Measurements from ENCODE around the gene OR7G1.

OR7G1 gene, protein sequence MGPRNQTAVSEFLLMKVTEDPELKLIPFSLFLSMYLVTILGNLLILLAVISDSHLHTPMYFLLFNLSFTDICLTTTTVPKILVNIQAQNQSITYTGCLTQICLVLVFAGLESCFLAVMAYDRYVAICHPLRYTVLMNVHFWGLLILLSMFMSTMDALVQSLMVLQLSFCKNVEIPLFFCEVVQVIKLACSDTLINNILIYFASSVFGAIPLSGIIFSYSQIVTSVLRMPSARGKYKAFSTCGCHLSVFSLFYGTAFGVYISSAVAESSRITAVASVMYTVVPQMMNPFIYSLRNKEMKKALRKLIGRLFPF

DNA sequence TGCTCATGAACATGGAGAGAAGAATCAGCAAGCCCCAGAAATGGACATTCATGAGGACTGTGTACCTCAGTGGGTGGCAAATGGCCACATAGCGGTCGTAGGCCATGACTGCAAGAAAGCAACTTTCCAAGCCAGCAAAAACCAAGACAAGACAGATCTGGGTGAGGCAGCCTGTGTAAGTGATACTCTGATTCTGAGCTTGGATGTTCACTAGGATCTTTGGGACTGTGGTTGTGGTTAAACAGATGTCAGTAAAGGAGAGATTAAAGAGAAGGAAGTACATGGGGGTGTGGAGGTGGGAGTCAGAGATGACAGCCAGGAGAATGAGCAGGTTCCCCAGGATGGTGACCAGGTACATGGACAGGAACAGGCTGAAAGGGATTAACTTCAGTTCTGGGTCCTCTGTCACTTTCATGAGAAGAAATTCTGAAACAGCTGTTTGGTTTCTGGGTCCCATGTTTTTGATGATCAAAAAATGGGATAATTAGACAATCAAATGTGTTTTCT lies at the start of gene OR7G1:
Gene OR7G1, minus strand, starts transcription at position 457 of the 507 bp plus-strand sequence. Its CDS starts 0 bp downstream, at position 457.
- no peak within 1 kb of the TSS for H2AFZ ChIP-seq (ENCODE audit: low read length)
- H3K79me2 ChIP-seq (ENCODE audit: insufficient read depth, low read length), result no peaks in the 10 kb centered on the region
- H3K4me1 ChIP-seq (ENCODE audit: insufficient read depth, low read length, severe bottlenecking), result no peaks in the 10 kb centered on the region
- H3K4me3 ChIP-seq (ENCODE audit: low read depth, low read length, poor library complexity, severe bottlenecking), result no peak within 1 kb of the TSS
- no peaks in the 10 kb centered on the region for H4K20me1 ChIP-seq (ENCODE audit: insufficient read depth, low read length)
- no peaks in the 10 kb centered on the region for H3K9me2 ChIP-seq (ENCODE audit: low read depth, low read length)
- no peak within 1 kb of the TSS for H3K4me2 ChIP-seq (ENCODE audit: low read length)
- H3K36me3 ChIP-seq (ENCODE audit: insufficient read depth, low read length), result no peaks in the 10 kb centered on the region
- no peak within 1 kb of the TSS for H3K9ac ChIP-seq (ENCODE audit: low read length)
- H3K27me3 ChIP-seq (ENCODE audit: insufficient read depth, low read length), result no peaks in the 10 kb centered on the region
- H3F3A ChIP-seq (ENCODE audit: insufficient read depth, low read length), result no peaks in the 10 kb centered on the region
- no peak for TF ChIP-seq EZH2 (IDR thresholded peaks at IDR 0.05; ENCODE audit: borderline replicate concordance, low read length)
- TF ChIP-seq, protein P1, sequence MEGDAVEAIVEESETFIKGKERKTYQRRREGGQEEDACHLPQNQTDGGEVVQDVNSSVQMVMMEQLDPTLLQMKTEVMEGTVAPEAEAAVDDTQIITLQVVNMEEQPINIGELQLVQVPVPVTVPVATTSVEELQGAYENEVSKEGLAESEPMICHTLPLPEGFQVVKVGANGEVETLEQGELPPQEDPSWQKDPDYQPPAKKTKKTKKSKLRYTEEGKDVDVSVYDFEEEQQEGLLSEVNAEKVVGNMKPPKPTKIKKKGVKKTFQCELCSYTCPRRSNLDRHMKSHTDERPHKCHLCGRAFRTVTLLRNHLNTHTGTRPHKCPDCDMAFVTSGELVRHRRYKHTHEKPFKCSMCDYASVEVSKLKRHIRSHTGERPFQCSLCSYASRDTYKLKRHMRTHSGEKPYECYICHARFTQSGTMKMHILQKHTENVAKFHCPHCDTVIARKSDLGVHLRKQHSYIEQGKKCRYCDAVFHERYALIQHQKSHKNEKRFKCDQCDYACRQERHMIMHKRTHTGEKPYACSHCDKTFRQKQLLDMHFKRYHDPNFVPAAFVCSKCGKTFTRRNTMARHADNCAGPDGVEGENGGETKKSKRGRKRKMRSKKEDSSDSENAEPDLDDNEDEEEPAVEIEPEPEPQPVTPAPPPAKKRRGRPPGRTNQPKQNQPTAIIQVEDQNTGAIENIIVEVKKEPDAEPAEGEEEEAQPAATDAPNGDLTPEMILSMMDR (IDR thresholded peaks at IDR 0.05; ENCODE audit: low read length), result no peak
- no peak within 1 kb of the TSS for H3K27ac ChIP-seq (ENCODE audit: low read depth, low read length, poor library complexity, severe bottlenecking)
- H3K9me3 ChIP-seq (ENCODE audit: low read length), result no peaks in the 10 kb centered on the region

DNA sequence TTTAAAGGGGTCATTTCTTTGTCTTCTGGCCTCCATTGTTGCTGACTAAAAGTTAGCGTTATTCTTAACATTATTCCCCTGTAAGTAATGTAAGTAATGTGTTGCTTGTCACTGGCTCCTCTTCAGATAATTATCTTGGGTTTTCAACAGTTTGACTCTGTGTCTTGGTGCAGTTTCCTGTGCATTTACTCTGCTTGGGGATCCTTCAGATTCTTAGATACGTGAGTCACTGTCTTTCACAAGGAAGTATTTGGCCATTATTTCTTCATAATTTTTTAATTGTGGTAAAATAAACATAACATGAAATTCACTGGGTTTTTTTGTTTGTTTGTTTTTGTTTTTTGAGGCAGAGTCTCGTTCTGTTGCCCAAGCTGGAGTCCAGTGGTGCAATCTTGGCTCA lies 49.7 kb upstream of the OR7G1 start:
- H2AFZ ChIP-seq (ENCODE audit: low read length), result no peak overlapping the region
- H3K9me3 ChIP-seq (ENCODE audit: low read length), result peaks cover 18% of the 10 kb centered on the region
- no peak overlapping the region for H3K4me3 ChIP-seq (ENCODE audit: low read depth, low read length, poor library complexity, severe bottlenecking)
- H3K27me3 ChIP-seq (ENCODE audit: insufficient read depth, low read length), result no peaks in the 10 kb centered on the region
- peaks cover 60% of the 10 kb centered on the region for H3K36me3 ChIP-seq (ENCODE audit: insufficient read depth, low read length)
- no peak for TF ChIP-seq EZH2 (IDR thresholded peaks at IDR 0.05; ENCODE audit: borderline replicate concordance, low read length)
- TF ChIP-seq, protein P1 (IDR thresholded peaks at IDR 0.05; ENCODE audit: low read length), result no peak
- H3K27ac ChIP-seq (ENCODE audit: low read depth, low read length, poor library complexity, severe bottlenecking), result no peak overlapping the region
- no peak overlapping the region for H3K9ac ChIP-seq (ENCODE audit: low read length)
- no peaks in the 10 kb centered on the region for H4K20me1 ChIP-seq (ENCODE audit: insufficient read depth, low read length)
- H3K4me2 ChIP-seq (ENCODE audit: low read length), result no peak overlapping the region
- H3K79me2 ChIP-seq (ENCODE audit: insufficient read depth, low read length), result no peaks in the 10 kb centered on the region
- H3K4me1 ChIP-seq (ENCODE audit: insufficient read depth, low read length, severe bottlenecking), result no peaks in the 10 kb centered on the region
- H3F3A ChIP-seq (ENCODE audit: insufficient read depth, low read length), result no peaks in the 10 kb centered on the region
- no peaks in the 10 kb centered on the region for H3K9me2 ChIP-seq (ENCODE audit: low read depth, low read length)

DNA sequence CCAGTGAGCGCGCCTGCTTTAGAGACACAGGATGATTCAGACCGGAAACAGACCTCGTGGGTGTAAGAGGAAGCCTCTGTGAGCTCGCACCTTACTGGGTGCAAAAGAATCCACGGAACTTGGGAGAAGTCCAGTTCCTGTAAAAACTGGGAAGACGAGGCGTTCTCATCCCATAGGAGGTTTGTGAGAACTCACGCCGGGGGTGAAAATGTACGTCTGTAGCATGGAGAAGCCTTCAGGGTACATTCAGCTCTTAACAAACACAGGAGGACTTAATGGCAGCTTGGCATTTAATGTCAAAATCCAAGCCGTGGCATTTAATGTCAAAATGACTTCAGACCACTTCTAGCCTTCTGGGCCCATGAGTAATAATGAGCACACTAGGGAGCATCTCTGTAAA lies 45.9 kb upstream of the OR7G1 start:
- no peak overlapping the region for H3K9ac ChIP-seq (ENCODE audit: low read length)
- no peaks in the 10 kb centered on the region for H3F3A ChIP-seq (ENCODE audit: insufficient read depth, low read length)
- H3K27ac ChIP-seq (ENCODE audit: low read depth, low read length, poor library complexity, severe bottlenecking), result no peak overlapping the region
- no peaks in the 10 kb centered on the region for H3K27me3 ChIP-seq (ENCODE audit: insufficient read depth, low read length)
- H3K9me3 ChIP-seq (ENCODE audit: low read length), result peaks cover 27% of the 10 kb centered on the region
- no peaks in the 10 kb centered on the region for H3K79me2 ChIP-seq (ENCODE audit: insufficient read depth, low read length)
- no peak overlapping the region for H3K4me3 ChIP-seq (ENCODE audit: low read depth, low read length, poor library complexity, severe bottlenecking)
- H3K36me3 ChIP-seq (ENCODE audit: insufficient read depth, low read length), result peaks cover 90% of the 10 kb centered on the region
- no peak overlapping the region for H3K4me2 ChIP-seq (ENCODE audit: low read length)
- no peaks in the 10 kb centered on the region for H3K4me1 ChIP-seq (ENCODE audit: insufficient read depth, low read length, severe bottlenecking)
- H4K20me1 ChIP-seq (ENCODE audit: insufficient read depth, low read length), result no peaks in the 10 kb centered on the region
- TF ChIP-seq, protein P1 (IDR thresholded peaks at IDR 0.05; ENCODE audit: low read length), result no peak
- TF ChIP-seq EZH2 (IDR thresholded peaks at IDR 0.05; ENCODE audit: borderline replicate concordance, low read length), result no peak
- no peak overlapping the region for H2AFZ ChIP-seq (ENCODE audit: low read length)
- no peaks in the 10 kb centered on the region for H3K9me2 ChIP-seq (ENCODE audit: low read depth, low read length)
